HG02943 (cell line): ENCODE measurements around the gene NR3C2.
"Not testable (repeated sequence)": the region's sequence is repeated elsewhere in the genome, so short reads cannot be mapped to it uniquely, and the experiment has no call there.

Source experiments
- ATAC-seq: cut with Tn5 transposase; IDR thresholded peaks from one replicate; pipeline ENCODE4 v1.9.1; 2021; ENCODE audit warnings: mild to moderate bottlenecking, low read depth, moderate library complexity; ENCODE audit not compliant: unreplicated experiment

NR3C2 gene

GRCh38 chr4:148090503-148091476, 351.4 kb downstream of the NR3C2 start:
- ATAC-seq, result no peak

- no peak for ATAC-seq
These were observed 352.2 kb downstream of the NR3C2 start for GRCh38 chr4:148090029-148090428.

DNA sequence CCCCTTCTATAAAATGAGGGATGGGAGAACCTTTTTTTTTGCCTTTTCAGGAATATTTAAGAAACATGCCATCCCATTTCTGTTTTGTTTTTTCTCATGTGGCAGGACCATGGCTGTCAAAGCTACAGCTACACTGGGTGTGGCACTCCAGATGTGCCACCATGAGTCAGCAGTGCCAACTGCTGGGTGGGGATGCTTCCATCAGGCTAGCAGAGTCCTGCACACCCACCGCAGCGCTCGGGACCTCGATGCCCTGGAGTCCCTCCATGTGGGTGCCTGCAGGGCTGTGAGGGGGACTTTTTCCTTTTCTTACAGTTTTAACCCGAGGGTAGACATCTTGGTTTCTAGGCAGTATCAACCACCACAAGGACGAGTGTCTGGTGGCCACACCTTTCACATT, 352.6 kb downstream of the NR3C2 start:
- no peak for ATAC-seq

DNA sequence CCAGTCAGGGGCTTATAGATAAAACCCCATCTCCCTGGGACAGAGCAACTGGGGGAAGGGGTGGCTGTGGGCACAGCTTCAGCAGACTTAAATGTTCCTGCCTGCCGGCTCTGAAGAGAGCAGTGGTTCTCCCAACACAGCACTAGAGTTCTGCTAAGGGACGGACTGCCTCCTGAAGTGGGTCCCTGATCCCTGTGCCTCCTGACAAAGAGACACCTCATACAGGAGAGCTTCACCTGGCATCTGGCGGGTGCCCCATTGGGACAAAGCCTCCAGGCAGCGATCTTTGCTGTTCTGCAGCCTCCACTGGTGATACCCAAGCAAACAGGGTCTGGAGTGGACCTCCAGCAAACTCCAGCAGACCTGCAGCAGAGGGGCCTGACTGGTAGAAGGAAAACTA, 359.1 kb downstream of the NR3C2 start:
- ATAC-seq, result not testable (repeated sequence)

DNA sequence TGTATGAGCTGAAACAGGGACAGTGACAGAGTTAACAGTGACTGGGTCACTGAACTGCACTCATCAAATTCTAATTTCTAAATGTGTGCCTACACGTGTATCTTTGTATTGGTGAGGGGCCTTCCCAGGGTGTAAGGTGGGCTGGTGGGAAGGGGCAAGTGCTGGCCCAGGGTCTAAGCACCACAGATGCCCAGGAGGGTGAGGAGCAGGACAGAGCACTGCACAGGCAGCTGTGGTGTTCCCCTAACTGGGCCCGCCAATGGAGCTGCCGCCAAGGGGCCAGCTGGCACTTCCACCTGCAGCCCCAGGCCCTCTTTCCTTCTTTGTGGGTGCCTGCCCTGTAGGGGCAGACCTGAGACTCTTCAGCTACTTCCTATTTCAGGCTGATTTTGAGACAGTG, 360.5 kb downstream of the NR3C2 start:
- ATAC-seq, result no peak

DNA sequence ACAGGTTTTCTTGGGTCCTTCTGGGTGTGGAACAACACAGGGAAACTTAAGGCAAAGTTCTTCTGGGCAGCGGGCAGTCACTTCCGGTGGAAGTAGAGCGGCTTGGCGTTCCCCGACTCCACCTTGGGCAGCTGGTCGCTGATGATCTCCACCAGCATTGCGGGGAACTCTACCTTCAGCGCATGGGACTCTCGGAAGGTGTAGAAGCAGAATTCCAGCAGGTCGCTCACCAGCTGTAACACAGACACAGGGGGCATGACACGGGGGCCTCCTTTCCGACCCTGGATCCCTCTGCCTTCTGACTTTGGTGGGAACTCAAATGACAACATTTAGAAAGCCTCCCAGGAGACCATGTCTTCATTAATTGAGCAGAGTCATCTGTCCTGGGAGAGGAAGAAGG, 360.9 kb downstream of the NR3C2 start:
- no peak for ATAC-seq

DNA sequence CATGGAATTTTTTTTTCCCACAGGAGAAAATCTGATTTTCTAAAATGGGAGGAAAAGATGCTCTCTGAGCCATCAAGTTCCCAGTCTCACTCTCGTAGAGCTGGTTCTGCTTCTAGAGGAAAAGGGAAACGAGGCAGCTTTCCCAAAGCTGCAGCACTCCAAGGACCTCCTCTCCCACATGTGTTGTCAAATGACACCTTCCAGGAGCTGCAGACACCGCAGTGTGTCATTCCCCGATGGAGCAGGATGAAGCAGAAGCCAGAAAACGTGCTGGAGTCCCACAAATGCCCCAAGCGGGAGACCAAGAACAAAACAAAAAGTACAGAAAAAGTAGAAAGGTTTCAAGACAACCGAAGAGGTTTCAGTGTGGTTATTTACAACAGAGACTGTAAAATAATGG, 362.3 kb downstream of the NR3C2 start:
- no peak for ATAC-seq

DNA sequence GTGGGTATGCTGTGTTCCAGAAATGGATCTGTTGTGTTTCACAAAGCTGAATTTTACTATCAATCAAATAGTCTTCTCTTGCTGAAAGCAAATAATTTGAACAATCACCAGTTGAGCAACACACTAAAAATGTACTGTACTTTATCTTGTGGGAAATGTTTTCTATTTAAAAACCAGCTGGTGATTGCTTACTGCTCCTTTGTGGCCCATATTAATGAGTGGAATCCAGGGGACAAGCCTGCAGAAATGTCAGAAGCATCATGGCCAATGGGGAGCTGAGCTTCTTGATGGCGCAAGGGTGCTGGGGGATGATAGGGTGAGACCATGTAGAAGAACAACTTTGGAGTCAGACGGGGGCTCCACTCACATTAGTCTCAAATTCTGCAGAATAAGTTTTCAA, 364.2 kb downstream of the NR3C2 start:
- ATAC-seq, result no peak

DNA sequence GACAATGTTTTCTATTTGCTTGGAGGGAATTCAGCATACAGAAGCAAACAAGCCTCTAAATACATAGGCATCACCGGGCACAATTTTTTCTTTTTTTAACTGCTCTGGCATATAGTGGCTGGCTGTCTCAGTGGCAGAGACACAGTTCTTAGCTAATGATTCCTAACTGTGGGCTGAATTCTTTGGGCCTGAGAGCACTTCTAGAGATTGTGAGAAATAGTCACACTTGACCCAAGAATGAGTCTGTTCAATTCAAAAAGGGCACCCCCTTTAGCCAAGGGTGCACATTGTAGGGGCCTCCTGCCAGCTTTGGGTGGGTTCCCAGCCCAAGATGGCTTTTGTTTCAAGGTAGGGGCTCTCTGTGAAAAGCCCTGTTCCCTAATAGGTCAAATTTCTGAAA, 364.6 kb downstream of the NR3C2 start:
- ATAC-seq, result no peak

GRCh38 chr4:148076964-148077363, 365.2 kb downstream of the NR3C2 start:
- no peak for ATAC-seq

GRCh38 chr4:148075438-148075837, 366.8 kb downstream of the NR3C2 start:
- ATAC-seq, result no peak

DNA sequence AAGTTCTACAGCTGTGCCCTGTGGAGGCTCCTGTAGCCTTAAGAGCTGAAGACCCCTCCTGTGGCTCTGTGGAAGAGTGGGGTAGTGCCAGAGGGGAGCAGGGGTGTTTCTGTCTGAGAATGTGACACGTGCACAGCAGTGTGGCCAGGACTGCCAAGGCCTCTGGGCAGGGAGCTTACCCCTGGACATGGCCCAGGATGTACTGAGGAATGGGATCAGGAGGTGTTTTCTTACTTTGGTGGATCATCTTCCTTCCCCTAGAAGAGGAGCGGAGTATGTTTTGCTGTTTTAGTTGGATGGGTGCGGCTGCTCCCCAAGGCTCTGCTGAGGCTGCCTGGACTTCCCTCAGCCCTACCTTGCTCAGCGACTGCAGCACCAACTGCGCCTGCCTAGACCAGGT, 367.8 kb downstream of the NR3C2 start:
- ATAC-seq, result no peak

DNA sequence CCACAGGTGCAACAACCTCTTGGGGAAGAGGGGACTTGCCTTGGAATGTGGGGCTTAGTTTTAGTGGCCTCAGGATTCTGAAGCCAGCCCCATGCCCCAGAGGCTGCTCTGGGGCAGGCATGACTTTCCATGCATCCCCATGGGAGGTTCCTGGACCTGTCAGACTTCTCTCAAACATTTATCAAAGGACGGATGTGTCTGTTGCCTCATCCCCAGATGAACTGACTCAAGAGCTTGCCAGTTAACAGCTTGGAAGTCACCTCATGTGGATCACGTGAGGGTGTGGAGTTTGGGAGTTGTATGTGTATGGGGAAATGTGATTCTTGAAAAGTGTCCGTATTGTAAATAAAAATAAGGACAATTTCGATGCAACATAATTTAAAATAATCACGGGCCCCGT, 368.9 kb downstream of the NR3C2 start:
- no peak for ATAC-seq

DNA sequence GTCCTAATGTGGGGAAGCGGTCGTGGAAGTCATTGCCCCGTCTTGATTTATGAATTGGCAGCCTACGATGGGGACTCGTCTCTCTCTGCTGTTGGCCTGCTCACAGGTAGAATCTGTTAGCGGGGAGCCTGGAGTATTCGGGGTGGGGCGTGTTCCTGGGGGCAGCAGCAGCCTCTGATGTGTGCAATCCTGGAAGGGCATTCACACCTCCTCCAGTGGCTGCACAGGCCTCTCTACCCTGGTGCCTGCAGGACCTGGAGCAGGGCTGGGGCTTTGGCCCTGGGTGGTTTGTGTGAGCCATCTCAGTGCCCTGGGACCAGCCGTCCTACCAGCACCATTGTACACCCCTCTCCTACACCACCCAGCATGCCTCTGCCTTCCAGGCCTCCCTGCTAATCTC, 369.4 kb downstream of the NR3C2 start:
- no peak for ATAC-seq

DNA sequence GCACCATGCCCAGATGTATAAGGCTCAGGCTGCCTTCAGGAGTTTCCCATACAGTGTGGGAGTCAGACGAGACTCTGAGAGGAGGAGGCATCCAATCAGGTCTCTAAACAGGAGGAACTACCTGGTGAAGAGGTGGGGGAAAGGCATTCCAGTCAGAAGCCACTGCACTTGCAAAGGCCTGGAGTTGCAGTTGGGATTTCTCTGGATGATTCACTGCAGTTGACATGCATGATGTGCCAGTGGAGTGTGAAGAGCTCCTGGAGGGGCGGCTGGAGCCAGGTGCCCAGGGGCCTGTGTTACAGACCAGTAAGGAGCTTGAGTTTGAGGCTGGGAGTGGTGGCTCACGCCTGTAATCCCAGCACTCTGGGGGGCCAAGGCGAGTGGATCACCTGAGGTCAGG, 371.2 kb downstream of the NR3C2 start:
- no peak for ATAC-seq

DNA sequence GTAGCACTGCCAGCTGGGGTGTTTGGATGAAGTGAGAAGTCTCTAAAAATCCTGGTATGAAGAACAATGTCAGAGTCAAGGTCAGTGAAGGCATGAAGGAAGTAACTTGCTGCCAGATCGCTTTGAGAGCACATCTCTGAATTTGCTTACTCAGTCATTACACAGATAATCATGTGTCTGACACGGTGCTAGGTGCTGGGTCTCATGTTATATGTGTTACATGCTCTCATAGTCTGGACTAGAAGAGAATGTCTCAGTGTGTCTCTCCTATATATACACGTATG, 372.4 kb downstream of the NR3C2 start:
- ATAC-seq, result no peak

- ATAC-seq, result no peak
These were observed 372.9 kb downstream of the NR3C2 start for GRCh38 chr4:148069086-148069894.

DNA sequence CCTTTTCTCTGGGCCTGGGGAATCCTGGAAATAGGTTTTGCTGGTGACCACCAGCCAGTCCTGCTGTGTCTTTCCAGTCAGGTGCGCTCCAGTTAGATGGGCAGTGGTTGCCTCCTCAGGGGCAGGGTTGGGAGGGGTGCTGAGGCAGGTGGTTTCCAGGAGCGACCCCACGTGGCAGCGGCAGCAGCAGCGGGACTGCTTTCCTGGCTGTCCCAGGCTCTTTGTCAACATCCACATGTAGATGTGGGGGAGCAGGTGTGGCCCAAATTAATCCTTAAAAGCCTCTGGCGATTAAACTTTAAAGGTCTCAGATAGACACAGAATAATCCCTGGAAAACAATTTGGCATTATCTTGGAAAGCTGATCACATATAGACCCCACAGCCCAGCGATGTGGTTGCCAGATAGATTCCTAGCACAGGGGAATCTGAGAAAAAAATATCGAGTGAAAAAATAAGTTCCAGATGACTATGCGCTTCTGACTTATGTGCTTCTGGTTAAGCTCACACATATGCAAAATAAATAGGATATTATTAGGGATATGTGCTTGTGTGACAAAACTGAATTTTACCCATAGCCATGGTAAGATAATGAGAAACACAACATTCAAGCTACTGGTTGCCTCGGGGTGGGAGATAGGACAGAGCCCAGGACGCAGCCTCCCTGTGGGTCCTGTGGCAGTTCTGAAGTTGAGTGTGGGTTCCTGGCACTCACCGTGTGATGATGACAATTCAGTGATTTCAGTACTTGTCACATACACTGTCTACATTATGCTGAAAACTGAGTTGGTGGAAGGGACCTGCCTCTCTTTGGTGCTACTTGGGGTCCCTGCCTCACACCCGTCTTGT, 373.9 kb downstream of the NR3C2 start:
- no peak for ATAC-seq

GRCh38 chr4:148067301-148067916, 374.8 kb downstream of the NR3C2 start:
- no peak for ATAC-seq

DNA sequence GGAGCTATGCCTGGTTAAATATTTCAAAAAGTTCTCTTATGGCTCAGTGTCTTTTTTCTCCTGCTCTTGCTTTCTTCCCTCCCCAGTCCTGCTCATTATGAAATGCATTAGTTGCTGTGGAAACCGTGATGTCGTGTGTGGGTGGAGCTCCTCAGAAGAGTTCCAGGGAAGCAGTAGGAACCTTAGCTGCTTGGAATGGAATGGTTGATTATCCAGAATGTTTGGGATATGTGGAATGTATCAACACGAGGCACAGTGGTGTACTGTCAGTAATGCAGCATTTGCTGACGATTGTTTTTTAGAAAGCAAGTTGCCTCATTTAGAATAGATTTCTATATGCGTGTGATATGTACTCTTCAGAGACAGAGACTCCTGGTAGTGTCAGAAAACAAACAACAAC, 377.1 kb downstream of the NR3C2 start:
- ATAC-seq, result no peak
